Stimulated activated CD8-positive, alpha-beta memory T cell treated with anti-CD3 and anti-CD28 coated beads, Interleukin-15, amount 100 ng/mL, for 24 hours (primary cell): ENCODE data around the gene PGLYRP2.
"Not testable (repeated sequence)": the region's sequence is repeated elsewhere in the genome, so short reads cannot be mapped to it uniquely, and the experiment has no call there.

Source experiments
- DNase-seq: peaks from one replicate; pipeline ENCODE4 v3.0.0-alpha.2; 2020; ENCODE audit warnings: low read depth

Gene PGLYRP2

GRCh38 chr19:15479391-15480345 is at the start of gene PGLYRP2:
PGLYRP2 (minus strand) TSS chr19:15479501; CDS start chr19:15479371, 130 bp downstream.
- no peak for DNase-seq

DNA sequence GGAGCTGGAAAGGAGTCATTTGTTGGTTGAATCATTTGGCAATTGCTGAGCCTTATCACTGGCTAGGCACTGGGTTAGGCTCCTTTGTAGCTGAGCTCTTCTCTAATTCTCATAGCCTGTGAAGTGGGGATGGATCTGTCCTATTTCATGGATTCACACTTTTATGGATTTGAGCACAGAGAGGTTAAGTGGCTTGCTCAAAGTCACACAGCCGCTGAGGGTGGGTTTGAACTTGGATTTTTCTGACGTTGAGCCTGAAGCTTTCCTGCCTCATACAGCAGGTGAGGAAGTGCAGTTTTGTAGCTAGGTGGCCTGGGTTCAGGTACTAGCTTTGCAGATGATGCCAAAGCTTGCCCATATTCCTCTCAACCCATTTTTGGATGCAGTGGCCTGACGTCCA is 48.4 kb upstream of the PGLYRP2 start:
- no peak for DNase-seq

- no peak for DNase-seq
Observed at GRCh38 chr19:15526408-15526807, 47.1 kb upstream of the PGLYRP2 start.

DNA sequence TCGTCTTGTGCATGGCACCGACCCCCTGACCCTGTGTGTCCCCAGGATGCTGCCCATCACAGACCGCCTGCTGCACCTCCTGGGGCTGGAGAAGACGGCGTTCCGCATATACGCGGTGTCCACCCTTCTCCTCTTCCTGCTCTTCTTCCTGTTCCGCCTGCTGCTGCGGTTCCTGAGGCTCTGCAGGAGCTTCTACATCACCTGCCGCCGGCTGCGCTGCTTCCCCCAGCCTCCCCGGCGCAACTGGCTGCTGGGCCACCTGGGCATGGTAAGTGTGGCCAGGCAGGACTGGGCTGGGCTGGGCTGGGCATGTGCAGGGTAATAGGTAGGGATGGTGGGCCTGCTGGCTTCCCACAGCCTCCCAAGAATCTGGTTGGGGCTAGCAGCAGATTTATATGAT is 46.0 kb upstream of the PGLYRP2 start:
- DNase-seq: no peak

DNA sequence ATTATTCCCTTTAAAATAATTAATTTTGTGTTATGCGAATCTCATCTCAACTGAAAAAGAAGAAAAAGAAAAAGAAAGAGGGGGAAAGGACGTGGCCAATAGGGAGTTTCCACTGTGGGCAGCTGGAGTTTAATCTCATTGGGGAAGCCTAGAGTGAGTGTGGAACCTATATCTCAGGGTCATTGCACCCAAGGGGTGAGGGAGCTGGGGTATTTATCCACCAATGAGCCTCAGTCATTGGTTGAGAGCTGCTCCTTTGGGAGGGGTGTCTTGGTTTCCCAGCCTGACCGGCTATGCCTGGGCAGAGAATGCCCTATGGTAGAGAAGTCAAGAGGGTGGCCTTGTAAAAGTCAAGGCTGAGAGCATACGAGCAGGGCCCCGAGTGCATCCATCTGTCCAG is 45.5 kb upstream of the PGLYRP2 start:
- no peak for DNase-seq

- DNase-seq: no peak
Observed at GRCh38 chr19:15519433-15519976, 40.2 kb upstream of the PGLYRP2 start.

- DNase-seq: no peak
Observed at GRCh38 chr19:15517778-15518177, 38.5 kb upstream of the PGLYRP2 start.

GRCh38 chr19:15516363-15516762 is 37.1 kb upstream of the PGLYRP2 start:
- DNase-seq: no peak

DNA sequence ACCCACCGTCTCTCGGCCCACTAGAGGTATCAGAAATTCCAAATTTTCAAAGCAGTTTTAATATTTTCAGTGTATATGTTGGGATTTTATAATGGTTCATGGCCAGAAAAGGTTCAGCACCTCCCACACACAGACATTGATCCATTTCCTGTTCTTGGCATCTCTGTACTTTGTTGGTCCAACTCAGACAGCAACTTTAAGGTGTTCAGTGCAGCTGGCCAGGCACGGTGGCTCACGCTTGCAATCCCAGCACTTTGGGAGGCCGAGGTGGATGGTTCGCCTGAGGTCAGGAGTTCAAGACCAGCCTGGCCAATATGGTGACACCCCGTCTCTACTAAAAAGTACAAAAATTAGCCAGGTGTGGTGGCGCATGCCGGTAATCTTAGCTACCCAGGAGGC is 35.9 kb upstream of the PGLYRP2 start:
- not testable (repeated sequence) for DNase-seq

GRCh38 chr19:15511671-15512424 is 32.5 kb upstream of the PGLYRP2 start:
- no peak for DNase-seq

GRCh38 chr19:15508035-15508710 is 28.9 kb upstream of the PGLYRP2 start, which contains the start of gene CYP4F22:
CYP4F22 (plus strand) TSS chr19:15508525; CDS start chr19:15525337, 16,812 bp downstream.
- no peak for DNase-seq

GRCh38 chr19:15507068-15508034 is 28.1 kb upstream of the PGLYRP2 start:
- DNase-seq: no peak

DNA sequence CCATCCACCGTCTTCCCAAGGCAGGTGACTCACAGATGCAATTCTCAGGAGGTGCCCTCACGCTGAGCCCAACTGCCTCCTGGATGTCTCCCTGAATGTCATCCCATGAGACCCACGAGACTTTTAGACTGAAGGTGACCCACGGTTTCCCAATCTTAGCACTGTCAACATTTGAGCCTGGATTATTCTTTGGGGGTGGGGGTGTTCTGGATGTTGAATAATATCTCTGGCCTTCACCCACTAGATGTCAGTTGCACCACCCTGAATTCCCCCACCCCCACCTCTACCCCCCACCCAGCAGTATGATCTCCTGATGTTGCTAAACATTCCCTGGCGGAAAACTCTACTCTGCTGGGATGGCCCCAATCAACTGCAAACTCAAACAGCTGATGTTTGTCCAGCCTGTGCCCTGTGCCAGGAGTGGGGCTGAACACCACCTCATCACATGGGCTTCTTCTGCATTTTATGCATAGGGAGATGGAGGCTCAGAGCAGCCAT is 26.8 kb upstream of the PGLYRP2 start:
- no peak for DNase-seq

GRCh38 chr19:15502264-15502663 is 23.0 kb upstream of the PGLYRP2 start:
- no peak for DNase-seq

- no peak for DNase-seq
Observed at GRCh38 chr19:15501596-15501995, 22.3 kb upstream of the PGLYRP2 start.

DNA sequence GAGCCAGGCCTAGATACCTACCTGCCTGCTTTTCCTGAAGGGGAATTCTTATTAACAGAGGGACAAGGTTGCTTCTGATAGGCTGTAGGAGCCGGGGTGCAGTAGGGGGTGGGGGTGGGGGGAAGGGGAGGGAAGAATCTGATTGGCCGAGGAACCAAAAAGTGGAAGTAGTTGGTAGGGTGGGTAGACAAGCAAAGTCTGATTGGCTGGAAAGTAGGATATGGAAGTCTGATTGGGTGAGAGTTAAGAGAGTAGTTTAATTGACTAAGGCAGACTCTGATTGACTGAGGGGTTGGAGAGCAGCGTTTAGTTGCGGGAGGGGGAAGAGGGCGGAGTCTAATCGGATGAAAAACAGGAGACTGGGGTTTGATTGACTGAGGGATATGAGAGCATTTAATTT is 19.6 kb upstream of the PGLYRP2 start:
- no peak for DNase-seq

DNA sequence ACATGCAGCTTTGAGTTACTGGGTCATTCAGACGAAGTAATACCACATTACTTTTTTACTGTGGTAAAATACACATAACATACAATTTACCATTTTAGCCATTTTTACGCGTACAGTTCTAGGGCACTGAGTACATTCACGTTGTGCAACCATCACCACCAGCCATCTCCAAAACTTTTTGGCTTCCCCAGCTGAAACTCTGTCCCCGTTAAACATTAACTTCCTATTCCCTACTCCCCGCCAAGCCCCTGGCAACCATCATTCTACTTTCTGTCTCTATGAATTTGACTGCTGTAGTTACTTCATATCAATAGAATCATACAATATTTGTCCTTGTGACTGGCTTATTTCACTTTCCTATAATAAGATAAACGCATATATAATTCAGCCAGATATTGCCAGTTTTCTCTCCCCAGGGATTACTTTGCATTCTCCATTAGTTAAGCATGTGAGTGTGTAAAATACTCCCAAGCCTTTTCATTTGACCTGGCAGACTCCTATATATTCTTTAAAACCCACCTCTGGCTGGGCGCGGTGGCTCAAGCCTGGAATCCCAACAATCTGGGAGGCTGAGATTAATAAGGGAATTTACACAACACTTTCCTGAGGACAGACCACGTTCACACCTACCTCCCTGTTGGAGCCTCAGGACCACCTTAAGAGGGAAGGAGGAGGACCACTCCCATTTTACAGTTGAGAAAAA is 19.0 kb upstream of the PGLYRP2 start:
- DNase-seq: no peak

- no peak for DNase-seq
Observed at GRCh38 chr19:15495151-15495550, 15.8 kb upstream of the PGLYRP2 start.

GRCh38 chr19:15488489-15489226 is 9.4 kb upstream of the PGLYRP2 start:
- no peak for DNase-seq
